ENCODE data around the gene CCL16.
"Not testable (repeated sequence)": the region's sequence is repeated elsewhere in the genome, so short reads cannot be mapped to it uniquely, and the experiment has no call there.

GRCh38 chr17:36015895-36016294 lies 34.6 kb upstream of the CCL16 start:
- TF ChIP-seq CTCF, EP300, POLR2A (IDR thresholded peaks at IDR 0.05): not testable (repeated sequence)
